ENCODE measurements around the gene NHLRC1.

NHLRC1 gene

GRCh38 chr6:18107061-18107460 lies 15.4 kb downstream of the NHLRC1 start:
- H3K4me1 ChIP-seq (ENCODE audit: control insufficient read depth, insufficient read depth, low read length), result no peaks in the 10 kb centered on the region
- no peak overlapping the region for H3K4me3 ChIP-seq (ENCODE audit: low read length in 2 of 2)
- H3K27ac ChIP-seq (ENCODE audit: low read length), result no peak overlapping the region
- H3K9ac ChIP-seq (ENCODE audit: low read length in 2 of 2), result no peak overlapping the region
- no peaks in the 10 kb centered on the region for H3K9me3 ChIP-seq (ENCODE audit: control insufficient read depth in 2 of 2, low read length in 2 of 2)
- no peaks in the 10 kb centered on the region for H3K27me3 ChIP-seq (ENCODE audit: control insufficient read depth in 1 of 2, insufficient read depth in 2 of 2, low read length in 2 of 2)
- no peaks in the 10 kb centered on the region for H3K36me3 ChIP-seq (ENCODE audit: control insufficient read depth in 2 of 2, insufficient read depth in 2 of 2, low read length in 2 of 2)

GRCh38 chr6:18102783-18103509 lies 19.5 kb downstream of the NHLRC1 start:
- Histone ChIP-seq H3K27me3 (ENCODE audit: control insufficient read depth in 1 of 2, insufficient read depth in 2 of 2, low read length in 2 of 2) (no peaks in the 10 kb centered on the region), H3K4me1 (ENCODE audit: control insufficient read depth, insufficient read depth, low read length) (no peaks in the 10 kb centered on the region), H3K9me3 (ENCODE audit: control insufficient read depth in 2 of 2, low read length in 2 of 2) (no peaks in the 10 kb centered on the region), H3K36me3 (ENCODE audit: control insufficient read depth in 2 of 2, insufficient read depth in 2 of 2, low read length in 2 of 2) (no peaks in the 10 kb centered on the region), H3K27ac (ENCODE audit: low read length) (no peak overlapping the region), H3K9ac (ENCODE audit: low read length in 2 of 2) (no peak overlapping the region), H3K4me3 (ENCODE audit: low read length in 2 of 2) (no peak overlapping the region)

GRCh38 chr6:18101873-18102272 lies 20.6 kb downstream of the NHLRC1 start:
- Histone ChIP-seq H3K4me1 (ENCODE audit: control insufficient read depth, insufficient read depth, low read length) (no peaks in the 10 kb centered on the region), H3K9ac (ENCODE audit: low read length in 2 of 2) (no peak overlapping the region), H3K27me3 (ENCODE audit: control insufficient read depth in 1 of 2, insufficient read depth in 2 of 2, low read length in 2 of 2) (no peaks in the 10 kb centered on the region), H3K4me3 (ENCODE audit: low read length in 2 of 2) (no peak overlapping the region), H3K27ac (ENCODE audit: low read length) (no peak overlapping the region), H3K36me3 (ENCODE audit: control insufficient read depth in 2 of 2, insufficient read depth in 2 of 2, low read length in 2 of 2) (no peaks in the 10 kb centered on the region), H3K9me3 (ENCODE audit: control insufficient read depth in 2 of 2, low read length in 2 of 2) (no peaks in the 10 kb centered on the region)

- H3K27ac ChIP-seq (ENCODE audit: low read length), result no peak overlapping the region
- H3K9me3 ChIP-seq (ENCODE audit: control insufficient read depth in 2 of 2, low read length in 2 of 2), result no peaks in the 10 kb centered on the region
- H3K9ac ChIP-seq (ENCODE audit: low read length in 2 of 2), result no peak overlapping the region
- H3K4me1 ChIP-seq (ENCODE audit: control insufficient read depth, insufficient read depth, low read length), result no peaks in the 10 kb centered on the region
- H3K36me3 ChIP-seq (ENCODE audit: control insufficient read depth in 2 of 2, insufficient read depth in 2 of 2, low read length in 2 of 2), result no peaks in the 10 kb centered on the region
- H3K27me3 ChIP-seq (ENCODE audit: control insufficient read depth in 1 of 2, insufficient read depth in 2 of 2, low read length in 2 of 2), result no peaks in the 10 kb centered on the region
- H3K4me3 ChIP-seq (ENCODE audit: low read length in 2 of 2), result no peak overlapping the region
Observed at GRCh38 chr6:18101271-18101670, 21.2 kb downstream of the NHLRC1 start.

GRCh38 chr6:18100296-18100695 lies 22.2 kb downstream of the NHLRC1 start:
- H3K36me3 ChIP-seq (ENCODE audit: control insufficient read depth in 2 of 2, insufficient read depth in 2 of 2, low read length in 2 of 2), result no peaks in the 10 kb centered on the region
- H3K27me3 ChIP-seq (ENCODE audit: control insufficient read depth in 1 of 2, insufficient read depth in 2 of 2, low read length in 2 of 2), result no peaks in the 10 kb centered on the region
- no peak overlapping the region for H3K4me3 ChIP-seq (ENCODE audit: low read length in 2 of 2)
- no peaks in the 10 kb centered on the region for H3K4me1 ChIP-seq (ENCODE audit: control insufficient read depth, insufficient read depth, low read length)
- no peaks in the 10 kb centered on the region for H3K9me3 ChIP-seq (ENCODE audit: control insufficient read depth in 2 of 2, low read length in 2 of 2)
- H3K9ac ChIP-seq (ENCODE audit: low read length in 2 of 2), result no peak overlapping the region
- H3K27ac ChIP-seq (ENCODE audit: low read length), result no peak overlapping the region

- no peak overlapping the region for H3K9ac ChIP-seq (ENCODE audit: low read length in 2 of 2)
- no peak overlapping the region for H3K27ac ChIP-seq (ENCODE audit: low read length)
- no peaks in the 10 kb centered on the region for H3K9me3 ChIP-seq (ENCODE audit: control insufficient read depth in 2 of 2, low read length in 2 of 2)
- no peaks in the 10 kb centered on the region for H3K27me3 ChIP-seq (ENCODE audit: control insufficient read depth in 1 of 2, insufficient read depth in 2 of 2, low read length in 2 of 2)
- no peaks in the 10 kb centered on the region for H3K36me3 ChIP-seq (ENCODE audit: control insufficient read depth in 2 of 2, insufficient read depth in 2 of 2, low read length in 2 of 2)
- H3K4me1 ChIP-seq (ENCODE audit: control insufficient read depth, insufficient read depth, low read length), result no peaks in the 10 kb centered on the region
- H3K4me3 ChIP-seq (ENCODE audit: low read length in 2 of 2), result no peak overlapping the region
Observed at GRCh38 chr6:18099511-18099910, 23.0 kb downstream of the NHLRC1 start.

GRCh38 chr6:18096423-18096822 lies 26.1 kb downstream of the NHLRC1 start:
- H3K27ac ChIP-seq (ENCODE audit: low read length), result no peak overlapping the region

GRCh38 chr6:18091382-18091781 lies 31.1 kb downstream of the NHLRC1 start:
- Histone ChIP-seq H3K9ac (ENCODE audit: low read length in 2 of 2) (no peak overlapping the region), H3K27me3 (ENCODE audit: control insufficient read depth in 1 of 2, insufficient read depth in 2 of 2, low read length in 2 of 2) (no peaks in the 10 kb centered on the region), H3K4me3 (ENCODE audit: low read length in 2 of 2) (no peak overlapping the region), H3K27ac (ENCODE audit: low read length) (no peak overlapping the region), H3K36me3 (ENCODE audit: control insufficient read depth in 2 of 2, insufficient read depth in 2 of 2, low read length in 2 of 2) (no peaks in the 10 kb centered on the region), H3K4me1 (ENCODE audit: control insufficient read depth, insufficient read depth, low read length) (no peaks in the 10 kb centered on the region), H3K9me3 (ENCODE audit: control insufficient read depth in 2 of 2, low read length in 2 of 2) (no peaks in the 10 kb centered on the region)

More at GRCh38 chr6:18096423-18096822, 26.1 kb downstream of the NHLRC1 start:
- H3K27me3 ChIP-seq (ENCODE audit: control insufficient read depth in 1 of 2, insufficient read depth in 2 of 2, low read length in 2 of 2), result no peaks in the 10 kb centered on the region
- H3K9me3 ChIP-seq (ENCODE audit: control insufficient read depth in 2 of 2, low read length in 2 of 2), result no peaks in the 10 kb centered on the region
- H3K36me3 ChIP-seq (ENCODE audit: control insufficient read depth in 2 of 2, insufficient read depth in 2 of 2, low read length in 2 of 2), result no peaks in the 10 kb centered on the region
- H3K9ac ChIP-seq (ENCODE audit: low read length in 2 of 2), result no peak overlapping the region
- no peak overlapping the region for H3K4me3 ChIP-seq (ENCODE audit: low read length in 2 of 2)
- no peaks in the 10 kb centered on the region for H3K4me1 ChIP-seq (ENCODE audit: control insufficient read depth, insufficient read depth, low read length)

- no peak overlapping the region for H3K4me3 ChIP-seq (ENCODE audit: low read length in 2 of 2)
Observed at GRCh38 chr6:18090349-18090786, 32.1 kb downstream of the NHLRC1 start.

GRCh38 chr6:18088419-18089296 lies 33.8 kb downstream of the NHLRC1 start:
- Histone ChIP-seq H3K27ac (ENCODE audit: low read length) (no peak overlapping the region), H3K4me1 (ENCODE audit: control insufficient read depth, insufficient read depth, low read length) (no peaks in the 10 kb centered on the region), H3K9ac (ENCODE audit: low read length in 2 of 2) (no peak overlapping the region), H3K27me3 (ENCODE audit: control insufficient read depth in 1 of 2, insufficient read depth in 2 of 2, low read length in 2 of 2) (no peaks in the 10 kb centered on the region), H3K9me3 (ENCODE audit: control insufficient read depth in 2 of 2, low read length in 2 of 2) (no peaks in the 10 kb centered on the region), H3K36me3 (ENCODE audit: control insufficient read depth in 2 of 2, insufficient read depth in 2 of 2, low read length in 2 of 2) (no peaks in the 10 kb centered on the region), H3K4me3 (ENCODE audit: low read length in 2 of 2) (no peak overlapping the region)

More at GRCh38 chr6:18090349-18090786, 32.1 kb downstream of the NHLRC1 start:
- no peaks in the 10 kb centered on the region for H3K4me1 ChIP-seq (ENCODE audit: control insufficient read depth, insufficient read depth, low read length)
- no peaks in the 10 kb centered on the region for H3K36me3 ChIP-seq (ENCODE audit: control insufficient read depth in 2 of 2, insufficient read depth in 2 of 2, low read length in 2 of 2)
- no peak overlapping the region for H3K9ac ChIP-seq (ENCODE audit: low read length in 2 of 2)
- H3K27me3 ChIP-seq (ENCODE audit: control insufficient read depth in 1 of 2, insufficient read depth in 2 of 2, low read length in 2 of 2), result no peaks in the 10 kb centered on the region
- no peak overlapping the region for H3K27ac ChIP-seq (ENCODE audit: low read length)
- no peaks in the 10 kb centered on the region for H3K9me3 ChIP-seq (ENCODE audit: control insufficient read depth in 2 of 2, low read length in 2 of 2)

Data from stomach smooth muscle (tissue), 2 donors.